Mesenchymal stem cell (in vitro differentiated cells and primary cell): ENCODE results near the gene LLCFC1.

Source experiments
- DNase-seq: peaks from one replicate; pipeline ENCODE4 v3.0.0-alpha.2; 2013
- H2AFZ ChIP-seq: one replicate; pipeline ENCODE4 v1.6.1; 2013; ENCODE audit warnings: low read depth, mild to moderate bottlenecking, control low read depth, inconsistent platforms, low read length, moderate library complexity
- H2AK5ac ChIP-seq: 2 replicates; pipeline ENCODE4 v1.6.1; 2013; ENCODE audit warnings: low read length, moderate library complexity, mild to moderate bottlenecking, inconsistent platforms; ENCODE audit not compliant: severe bottlenecking
- H2BK120ac ChIP-seq: one replicate; pipeline ENCODE4 v1.6.1; 2013; ENCODE audit warnings: low read depth, mild to moderate bottlenecking, inconsistent platforms, low read length, moderate library complexity
- H2BK12ac ChIP-seq, 2 experiments: one replicate each; pipeline ENCODE4 v1.6.1; 2013; ENCODE audit warnings: inconsistent platforms in 2 of 2, low read length in 2 of 2, mild to moderate bottlenecking in 2 of 2, moderate library complexity in 2 of 2, control low read depth in 1 of 2
- H2BK15ac ChIP-seq: one replicate; pipeline ENCODE4 v1.6.1; 2013; ENCODE audit warnings: mild to moderate bottlenecking, low read depth, inconsistent platforms; ENCODE audit not compliant: poor library complexity, severe bottlenecking
- H2BK5ac ChIP-seq: 2 replicates; pipeline ENCODE4 v1.6.1; 2013; ENCODE audit warnings: low read depth, mild to moderate bottlenecking, low read length, control low read depth, inconsistent platforms; ENCODE audit not compliant: poor library complexity, severe bottlenecking
- H3K14ac ChIP-seq, 2 experiments: one replicate each; pipeline ENCODE4 v1.6.1; 2013; ENCODE audit warnings: inconsistent platforms in 2 of 2, low read length in 2 of 2, control low read depth in 1 of 2, mild to moderate bottlenecking in 1 of 2, moderate library complexity in 1 of 2
- H3K18ac ChIP-seq, 2 experiments: one replicate each; pipeline ENCODE4 v1.6.1; 2013; ENCODE audit warnings: inconsistent platforms in 2 of 2, low read length in 2 of 2, control low read depth in 1 of 2, low read depth in 1 of 2, mild to moderate bottlenecking in 1 of 2
- H3K23ac ChIP-seq, 2 experiments: one replicate each; pipeline ENCODE4 v1.6.1; 2013; ENCODE audit warnings: inconsistent platforms in 2 of 2, low read length in 2 of 2, mild to moderate bottlenecking in 2 of 2, moderate library complexity in 2 of 2, control low read depth in 1 of 2
- H3K27ac ChIP-seq: 2 replicates; pipeline ENCODE4 v1.5.1; 2013; ENCODE audit warnings: mild to moderate bottlenecking, moderate library complexity, low read length, control low read depth, inconsistent platforms; ENCODE audit not compliant: poor library complexity, severe bottlenecking
- H3K27me3 ChIP-seq, 2 experiments: 2 replicates each; pipeline versions ENCODE4 v1.6.1 to v1.7.0; 2013; ENCODE audit warnings: low read length in 2 of 2, mild to moderate bottlenecking in 2 of 2, moderate library complexity in 2 of 2, control low read depth in 1 of 2, inconsistent platforms in 1 of 2; ENCODE audit not compliant: control insufficient read depth in 1 of 2, insufficient read depth in 1 of 2
- H3K36me3 ChIP-seq, 2 experiments: 2 replicates each; pipeline versions ENCODE4 v1.6.1 to v1.7.0; 2013; ENCODE audit warnings: low read length in 2 of 2, control low read depth in 1 of 2, inconsistent platforms in 1 of 2, low read depth in 1 of 2, mild to moderate bottlenecking in 1 of 2; ENCODE audit not compliant: insufficient read depth in 2 of 2, control insufficient read depth in 1 of 2
- H3K4ac ChIP-seq, 2 experiments: one replicate each; pipeline ENCODE4 v1.6.1; 2013; ENCODE audit warnings: inconsistent platforms in 2 of 2, low read length in 2 of 2, mild to moderate bottlenecking in 2 of 2, moderate library complexity in 2 of 2, control low read depth in 1 of 2, low read depth in 1 of 2
- H3K4me1 ChIP-seq: 2 replicates; pipeline ENCODE4 v1.6.1; 2013; ENCODE audit warnings: low read depth, low read length, control low read depth; ENCODE audit not compliant: control insufficient read depth, insufficient read depth
- H3K4me2 ChIP-seq: 2 replicates; pipeline ENCODE4 v1.6.1; 2013; ENCODE audit warnings: low read length, mild to moderate bottlenecking, inconsistent platforms; ENCODE audit not compliant: poor library complexity, severe bottlenecking
- H3K4me3 ChIP-seq, 2 experiments: 2 replicates each; pipeline versions ENCODE4 v1.5.1 to v1.7.0; 2013; ENCODE audit warnings: low read length in 2 of 2, mild to moderate bottlenecking in 2 of 2, control low read depth in 1 of 2, low read depth in 1 of 2; ENCODE audit not compliant: insufficient read depth in 1 of 2
- H3K79me1 ChIP-seq: replicated peaks from 2 replicates; pipeline ENCODE4 v1.6.1; 2013; ENCODE audit warnings: mild to moderate bottlenecking, control low read depth, low read length, inconsistent platforms; ENCODE audit not compliant: poor library complexity, severe bottlenecking
- H3K9ac ChIP-seq: 2 replicates; pipeline ENCODE4 v1.7.0; 2013; ENCODE audit warnings: mild to moderate bottlenecking, low read length, moderate library complexity
- H3K9me3 ChIP-seq: 2 replicates; pipeline ENCODE4 v1.7.0; 2013; ENCODE audit warnings: mild to moderate bottlenecking, low read length; ENCODE audit not compliant: control insufficient read depth
- H4K8ac ChIP-seq: one replicate; pipeline ENCODE4 v1.6.1; 2013; ENCODE audit warnings: inconsistent platforms, mild to moderate bottlenecking, low read length, moderate library complexity
- H4K91ac ChIP-seq: one replicate; pipeline ENCODE4 v1.6.1; 2013; ENCODE audit warnings: mild to moderate bottlenecking, low read length, inconsistent platforms
- WGBS: methylation state at CpG from one replicate; pipeline ENCODE4 v1.1.7; 2013; ENCODE audit warnings: mixed read lengths; 5-methylcytosine and 5-hydroxymethylcytosine counted together

The LLCFC1 gene

GRCh38 chr7:142957723-142958122, 18.4 kb downstream of the LLCFC1 start:
- H3K36me3 ChIP-seq = no peaks in the 10 kb centered on the region
- H3K9ac ChIP-seq = no peak overlapping the region
- no peak overlapping the region for H2BK5ac ChIP-seq
- H3K18ac ChIP-seq = no peak overlapping the region
- H2AK5ac ChIP-seq = no peak overlapping the region
- no peak overlapping the region for H2BK12ac ChIP-seq
- H4K8ac ChIP-seq = no peak overlapping the region
- no peak overlapping the region for H3K23ac ChIP-seq
- H2BK120ac ChIP-seq = no peak overlapping the region
- H2AFZ ChIP-seq = no peak overlapping the region
- peaks cover 0 to 5% of the 10 kb centered on the region in 2 experiments for H3K27me3 ChIP-seq
- H4K91ac ChIP-seq = no peak overlapping the region
- DNase-seq = no peak
- H3K9me3 ChIP-seq = peaks cover 4% of the 10 kb centered on the region
- H3K4me1 ChIP-seq = no peaks in the 10 kb centered on the region
- H3K4me3 ChIP-seq = no peak overlapping the region
- WGBS = 57% methylated on average over 8 of the region's 8 CpGs
- no peak overlapping the region for H3K14ac ChIP-seq
- H3K4me2 ChIP-seq = no peak overlapping the region
- H2BK15ac ChIP-seq = no peak overlapping the region
- H3K79me1 ChIP-seq = no peaks in the 10 kb centered on the region
- no peak overlapping the region for H3K4ac ChIP-seq
- no peak overlapping the region for H3K27ac ChIP-seq

GRCh38 chr7:142959202-142959601, 19.9 kb downstream of the LLCFC1 start:
- Histone ChIP-seq H3K9ac (no peak overlapping the region), H3K27ac (no peak overlapping the region), H3K36me3 (no peaks in the 10 kb centered on the region), H3K9me3 (peaks cover 4% of the 10 kb centered on the region), H4K91ac (no peak overlapping the region), H3K4me1 (no peaks in the 10 kb centered on the region), H2BK15ac (no peak overlapping the region), H3K14ac (no peak overlapping the region), H4K8ac (no peak overlapping the region), H2BK12ac (no peak overlapping the region), H3K18ac (no peak overlapping the region), H3K27me3 (peaks cover 0 to 9% of the 10 kb centered on the region in 2 experiments), H2BK120ac (no peak overlapping the region), H3K4ac (no peak overlapping the region), H2BK5ac (no peak overlapping the region), H3K4me2 (no peak overlapping the region), H2AK5ac (no peak overlapping the region), H2AFZ (no peak overlapping the region), H3K4me3 (no peak overlapping the region), H3K23ac (no peak overlapping the region), H3K79me1 (no peaks in the 10 kb centered on the region)
- no peak for DNase-seq

DNA sequence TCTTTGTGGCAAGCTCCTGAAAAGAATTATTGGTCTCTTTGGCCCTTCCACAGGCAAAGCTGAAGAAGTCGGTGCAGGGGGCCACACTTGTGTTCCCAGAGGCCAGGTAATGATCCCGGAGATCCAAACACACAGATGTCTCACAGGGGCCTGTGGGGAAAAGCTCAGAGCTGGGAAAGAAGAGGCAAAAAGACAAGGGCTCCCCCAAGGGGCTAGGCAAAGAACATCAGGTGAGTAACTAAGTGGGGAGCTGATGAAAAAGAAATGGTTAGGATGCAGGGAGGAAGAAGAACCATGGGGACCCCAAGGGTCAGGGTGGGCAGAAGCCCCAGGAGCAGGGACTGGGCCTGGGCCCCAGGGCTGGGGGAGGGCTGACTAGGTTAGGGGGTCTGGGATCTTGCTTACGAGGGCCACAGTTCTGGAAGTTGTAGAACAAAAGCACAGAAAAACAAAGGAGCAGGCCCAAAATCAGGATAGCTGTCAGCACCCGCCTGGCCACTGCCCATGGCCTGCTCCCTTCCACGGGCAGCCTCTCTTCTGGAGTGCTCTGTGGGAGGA, 21.8 kb downstream of the LLCFC1 start:
- 66% methylated on average over 5 of the region's 5 CpGs for WGBS
- Histone ChIP-seq H3K27ac (no peak overlapping the region), H4K8ac (no peak overlapping the region), H3K9me3 (no peaks in the 10 kb centered on the region), H4K91ac (no peak overlapping the region), H3K4ac (no peak overlapping the region), H2AFZ (no peak overlapping the region), H2BK15ac (no peak overlapping the region), H3K36me3 (no peaks in the 10 kb centered on the region), H3K27me3 (peaks cover 0 to 14% of the 10 kb centered on the region in 2 experiments), H3K18ac (no peak overlapping the region), H3K4me3 (no peak overlapping the region), H3K4me2 (no peak overlapping the region), H2AK5ac (no peak overlapping the region), H2BK12ac (no peak overlapping the region), H3K4me1 (peaks cover 2% of the 10 kb centered on the region), H3K9ac (no peak overlapping the region), H3K79me1 (no peaks in the 10 kb centered on the region), H2BK120ac (no peak overlapping the region), H3K23ac (no peak overlapping the region), H2BK5ac (no peak overlapping the region), H3K14ac (no peak overlapping the region)
- DNase-seq = no peak

GRCh38 chr7:142961595-142961972, 22.3 kb downstream of the LLCFC1 start:
- Histone ChIP-seq H4K8ac (no peak overlapping the region), H2BK15ac (no peak overlapping the region), H3K4ac (no peak overlapping the region), H3K4me2 (no peak overlapping the region), H3K27ac (no peak overlapping the region), H3K9ac (no peak overlapping the region), H3K36me3 (no peaks in the 10 kb centered on the region), H3K4me1 (peaks cover 2% of the 10 kb centered on the region), H2AFZ (no peak overlapping the region), H3K27me3 (peaks cover 0 to 14% of the 10 kb centered on the region in 2 experiments), H2BK120ac (no peak overlapping the region), H2AK5ac (no peak overlapping the region), H3K18ac (no peak overlapping the region), H3K23ac (no peak overlapping the region), H3K4me3 (no peak overlapping the region), H2BK5ac (no peak overlapping the region), H4K91ac (no peak overlapping the region), H2BK12ac (no peak overlapping the region), H3K79me1 (no peaks in the 10 kb centered on the region), H3K14ac (no peak overlapping the region), H3K9me3 (no peaks in the 10 kb centered on the region)
- 75% methylated on average over 3 of the region's 4 CpGs for WGBS
- DNase-seq = no peak
